GM19395 (cell line): ENCODE data around the gene RGS16.
"Not testable (repeated sequence)": the region's sequence is repeated elsewhere in the genome, so short reads cannot be mapped to it uniquely, and the experiment has no call there.

Experiments
- ATAC-seq: cut with Tn5 transposase; IDR thresholded peaks from one replicate; pipeline ENCODE4 v1.9.1; 2021; ENCODE audit warnings: mild to moderate bottlenecking, moderate library complexity; ENCODE audit not compliant: unreplicated experiment

RGS16 gene, protein sequence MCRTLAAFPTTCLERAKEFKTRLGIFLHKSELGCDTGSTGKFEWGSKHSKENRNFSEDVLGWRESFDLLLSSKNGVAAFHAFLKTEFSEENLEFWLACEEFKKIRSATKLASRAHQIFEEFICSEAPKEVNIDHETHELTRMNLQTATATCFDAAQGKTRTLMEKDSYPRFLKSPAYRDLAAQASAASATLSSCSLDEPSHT

DNA sequence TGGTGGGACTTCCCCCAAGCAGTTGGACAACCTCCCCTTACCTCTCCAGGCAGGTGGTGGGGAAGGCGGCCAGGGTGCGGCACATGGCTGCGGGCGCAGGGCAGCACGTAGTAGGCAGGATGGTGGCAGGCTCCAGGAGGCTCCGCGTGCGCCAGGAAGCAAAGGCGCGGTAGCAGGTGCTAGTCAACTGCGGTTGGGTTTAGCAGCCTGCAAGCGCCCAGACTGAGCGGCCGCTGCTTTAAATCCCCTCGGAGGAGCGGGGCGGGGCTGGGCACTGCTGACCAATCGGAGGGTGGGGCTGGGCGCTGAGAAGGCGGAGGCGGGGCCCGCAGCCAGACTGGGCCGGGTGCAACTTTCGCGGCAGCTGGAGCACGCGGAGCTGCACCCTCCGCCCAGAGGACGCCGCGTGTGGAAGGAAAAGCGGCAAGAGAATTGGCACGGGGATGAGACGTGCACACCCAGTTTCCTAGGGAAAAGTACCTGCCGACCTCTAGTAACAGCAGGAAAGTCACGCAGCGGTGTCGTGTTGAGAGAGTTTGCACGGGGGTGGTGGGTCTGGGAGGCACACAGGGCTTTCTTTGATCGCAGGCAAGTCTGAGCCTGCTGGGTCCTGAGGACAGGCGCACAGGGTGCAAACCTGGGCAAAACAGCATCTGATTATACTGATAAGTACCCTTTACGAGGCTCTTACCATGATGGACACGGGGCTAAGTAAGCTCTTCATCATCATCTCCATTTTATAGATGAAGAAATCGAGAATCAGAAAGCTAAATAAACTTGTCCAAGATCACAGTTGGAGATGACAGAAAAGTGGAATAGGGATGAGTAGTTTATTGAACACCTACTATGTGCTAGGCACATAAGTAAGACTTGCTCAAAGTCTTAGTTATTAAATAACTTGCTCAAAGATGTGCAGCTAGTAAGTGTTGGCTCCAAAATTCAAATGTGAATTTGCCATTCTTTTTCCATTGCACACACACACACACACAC is at the start of gene RGS16:
RGS16 (minus strand) TSS at position 215 of the 990 bp plus-strand sequence; CDS start at position 85, 130 bp downstream.
- peak; percentile 86 for ATAC-seq

DNA sequence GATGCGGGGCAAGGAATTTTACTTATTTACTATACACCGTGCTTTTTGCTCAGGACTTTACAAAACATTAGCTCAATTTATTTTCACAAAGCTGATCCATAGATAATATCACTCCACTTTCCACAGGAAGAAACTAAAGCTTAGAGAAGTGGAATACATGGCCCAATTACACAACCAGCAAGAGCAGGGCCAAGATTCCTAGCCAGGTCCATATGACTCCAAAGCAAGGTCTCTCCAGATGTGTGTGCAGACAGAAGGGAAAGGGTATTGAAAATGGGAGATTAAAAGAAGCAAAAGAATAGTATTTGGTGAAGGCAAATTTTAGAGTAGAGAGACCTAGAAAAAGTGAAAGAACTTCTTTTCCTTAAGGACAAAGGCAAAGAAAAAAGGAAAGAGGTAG is 49.8 kb upstream of the RGS16 start:
- no peak for ATAC-seq

DNA sequence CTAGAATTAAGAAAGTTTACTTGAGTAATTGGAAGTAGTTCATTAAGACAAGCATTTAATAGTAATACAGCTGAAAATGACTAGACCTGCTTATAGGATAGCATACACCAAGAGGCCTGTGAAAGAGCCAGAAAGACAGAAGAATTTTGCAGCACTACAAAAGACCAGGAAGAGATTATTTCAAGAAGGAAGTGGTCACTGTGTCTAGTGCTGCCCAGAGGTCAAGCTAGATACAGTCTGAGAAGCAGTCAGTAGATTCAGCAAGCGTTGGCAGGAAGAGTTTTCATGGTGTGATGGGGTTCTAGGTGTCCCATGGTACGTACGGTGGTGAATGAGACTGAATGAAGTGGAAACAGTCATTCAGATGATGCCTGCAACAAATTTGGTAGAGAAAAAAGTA is 48.7 kb upstream of the RGS16 start:
- no peak for ATAC-seq

DNA sequence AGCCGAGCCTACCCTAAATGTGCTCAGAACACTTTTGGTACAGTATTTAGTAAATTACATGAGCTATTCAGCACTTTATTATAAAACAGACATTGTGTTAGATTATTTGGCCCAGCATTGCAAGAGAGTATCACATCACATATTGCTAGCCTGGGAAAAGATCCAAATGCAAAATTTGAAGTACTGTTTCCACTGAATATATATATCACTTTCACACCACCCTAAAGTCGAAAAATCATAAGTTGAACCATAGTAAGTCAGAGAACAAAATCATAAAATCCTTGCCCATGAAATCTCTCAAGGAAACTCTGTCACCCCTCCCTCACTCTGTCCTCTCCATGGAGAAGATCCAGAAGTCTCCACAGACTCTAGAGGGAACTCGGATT is 47.1 kb upstream of the RGS16 start:
- no peak for ATAC-seq

DNA sequence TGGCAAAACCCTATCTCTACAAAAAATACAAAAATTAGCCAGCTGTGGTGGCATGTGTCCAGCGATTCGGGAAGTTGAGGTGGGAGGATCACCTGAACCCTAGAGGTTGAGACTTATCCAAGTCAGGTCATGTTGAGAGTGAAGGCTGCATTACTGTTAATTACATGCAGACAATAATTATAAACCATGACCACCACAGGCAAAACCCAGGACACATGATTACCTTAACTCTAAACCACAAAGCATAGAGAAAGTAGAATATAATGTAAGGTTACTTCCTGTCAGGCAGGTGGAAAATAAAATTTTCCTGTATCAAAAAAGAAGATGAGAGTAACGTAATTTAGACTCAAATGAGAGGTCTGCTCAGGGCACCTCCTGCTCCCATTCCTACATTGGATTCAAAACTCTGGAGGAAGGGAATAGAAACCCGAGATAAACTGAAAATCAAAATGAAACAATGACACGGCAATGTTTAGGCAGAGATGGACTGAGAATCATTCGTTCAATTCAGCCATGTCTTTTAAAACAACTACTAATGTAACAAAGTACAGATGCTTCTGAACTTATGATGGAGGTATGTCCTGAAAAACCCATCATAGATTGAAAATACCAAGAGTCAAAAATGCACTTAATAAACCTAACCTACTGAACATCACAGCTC is 46.6 kb upstream of the RGS16 start:
- ATAC-seq, result no peak

DNA sequence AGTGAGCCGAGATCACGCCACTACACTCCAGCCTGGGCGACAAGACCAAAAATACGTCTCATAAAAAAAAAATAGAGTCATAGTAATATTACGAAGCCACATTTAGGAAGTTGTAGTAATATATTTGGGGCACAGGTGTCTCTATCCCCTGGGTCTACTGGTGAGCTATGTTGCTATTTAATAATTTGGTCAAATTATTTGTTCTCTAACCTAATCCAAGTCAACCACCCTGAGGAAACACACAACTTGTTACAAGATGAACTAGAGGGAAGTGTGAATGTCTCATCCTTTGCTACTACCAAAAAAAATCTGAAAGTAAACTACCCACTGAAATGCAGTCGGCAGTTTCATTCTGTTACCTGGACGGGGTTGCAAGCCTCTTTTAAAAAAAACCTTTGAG is 44.9 kb upstream of the RGS16 start:
- ATAC-seq, result peak; percentile 50

DNA sequence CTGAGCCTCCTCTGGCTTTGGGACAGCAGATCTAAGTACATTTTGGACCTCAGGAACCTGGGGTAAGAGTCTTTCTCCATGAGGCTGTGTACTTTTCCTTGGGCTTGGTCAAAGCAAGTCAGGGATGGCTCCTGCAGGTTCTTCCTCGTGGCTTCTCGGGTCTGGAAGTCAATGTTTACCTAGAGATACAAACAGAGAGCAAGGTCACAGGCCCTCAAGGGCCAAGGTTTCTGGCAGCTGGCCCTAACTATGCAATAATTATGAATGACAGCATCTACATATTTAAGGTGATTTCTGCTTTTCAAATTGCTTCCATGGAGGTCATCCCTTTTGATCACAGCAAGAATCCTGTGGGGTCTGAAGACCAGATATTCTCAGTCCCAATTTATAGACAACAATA is 42.5 kb upstream of the RGS16 start:
- ATAC-seq, result no peak

DNA sequence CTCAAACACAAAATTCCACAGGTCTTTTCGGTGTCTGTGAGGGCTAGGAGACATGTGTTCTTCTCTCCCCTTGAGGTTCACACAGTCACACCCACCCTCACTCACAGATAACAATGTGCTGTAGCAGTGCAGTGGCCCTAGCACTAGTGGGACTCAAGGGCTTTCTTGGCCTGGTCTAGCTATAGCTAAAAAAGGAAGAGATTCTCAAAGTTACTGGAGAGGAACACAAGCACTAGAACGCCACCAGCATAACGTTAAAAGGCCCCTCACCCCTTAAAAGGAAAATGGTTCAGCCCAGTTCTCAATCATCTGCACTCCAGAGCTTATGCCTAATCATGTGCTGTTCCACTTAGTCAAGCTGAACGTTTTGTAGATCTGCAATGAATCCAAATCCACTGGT is 40.7 kb upstream of the RGS16 start:
- ATAC-seq, result no peak

DNA sequence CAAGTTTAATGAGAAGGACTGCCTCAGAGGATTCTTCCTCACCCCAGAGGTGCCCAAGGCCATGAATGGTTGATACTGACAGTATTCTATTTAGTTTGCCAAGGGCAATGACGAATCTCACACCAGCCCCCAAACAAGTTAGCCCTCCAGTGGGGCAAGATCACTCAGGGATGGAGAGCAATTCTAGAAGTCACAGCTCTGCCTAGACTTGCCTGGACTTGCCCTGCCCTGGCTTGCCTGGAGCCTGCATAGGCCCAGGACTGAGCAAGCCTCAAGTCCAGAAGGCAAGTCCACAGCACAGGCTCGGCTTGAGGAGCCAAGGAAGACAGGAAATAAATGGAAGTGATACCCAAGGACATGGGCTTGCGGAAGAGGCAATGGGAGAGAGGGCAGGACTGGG is 39.5 kb upstream of the RGS16 start:
- no peak for ATAC-seq

DNA sequence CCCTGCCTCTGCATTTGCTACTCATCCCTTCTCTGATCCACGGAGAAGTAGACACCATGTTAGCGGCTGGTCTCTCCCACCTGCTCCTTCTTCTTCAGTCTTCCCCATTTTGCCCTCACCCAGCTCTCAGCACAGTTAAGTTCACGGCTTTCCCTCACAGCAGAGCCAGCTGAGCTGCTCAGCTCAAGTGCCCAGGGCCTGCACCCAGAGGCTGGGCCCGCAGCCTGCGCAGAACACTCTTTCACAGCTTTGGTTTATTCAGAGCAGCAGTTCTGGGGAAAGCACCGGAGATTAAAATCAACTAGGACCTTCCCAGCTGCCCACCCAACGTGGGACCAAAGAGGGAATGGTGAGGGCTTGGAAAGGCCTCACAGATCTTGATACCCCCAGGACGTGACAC is 38.3 kb upstream of the RGS16 start:
- no peak for ATAC-seq

DNA sequence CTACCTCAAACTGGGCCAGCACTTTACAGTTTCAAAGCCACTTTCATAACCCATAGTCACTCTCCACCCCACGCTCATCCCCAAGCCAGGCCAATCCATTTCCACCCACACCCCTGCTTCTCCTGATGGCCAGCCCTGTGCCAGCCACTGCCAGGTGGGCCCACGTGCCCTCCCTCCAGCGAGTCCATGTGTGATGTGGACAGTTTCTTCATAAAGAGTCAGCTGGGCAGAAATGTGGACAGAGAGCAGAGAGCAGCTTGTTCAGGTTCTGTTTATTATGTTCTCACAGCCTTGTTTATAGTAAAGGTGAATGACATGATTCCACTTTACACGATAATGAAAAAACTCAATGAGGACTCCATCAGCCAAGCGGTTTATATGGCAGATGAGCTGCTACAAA is 37.4 kb upstream of the RGS16 start:
- ATAC-seq, result no peak

DNA sequence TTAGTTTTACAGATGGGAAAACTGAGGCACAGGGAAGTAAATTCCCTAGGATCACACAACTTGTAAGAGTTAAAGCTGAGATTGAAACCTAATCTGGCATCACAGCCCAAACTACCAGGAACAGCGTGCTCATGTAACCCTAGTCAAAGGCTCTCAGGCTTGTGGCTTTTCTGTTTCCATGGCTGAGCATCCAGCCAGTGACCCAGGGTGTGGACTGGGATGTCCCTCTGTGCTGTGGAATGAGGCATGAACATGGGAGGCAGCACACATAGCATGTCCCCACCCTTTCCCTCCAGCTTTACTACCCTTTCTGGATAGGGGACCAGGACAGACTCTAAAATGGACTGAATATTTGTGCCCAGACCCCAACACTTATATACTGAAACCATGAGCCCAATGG is 35.1 kb upstream of the RGS16 start:
- ATAC-seq, result no peak

DNA sequence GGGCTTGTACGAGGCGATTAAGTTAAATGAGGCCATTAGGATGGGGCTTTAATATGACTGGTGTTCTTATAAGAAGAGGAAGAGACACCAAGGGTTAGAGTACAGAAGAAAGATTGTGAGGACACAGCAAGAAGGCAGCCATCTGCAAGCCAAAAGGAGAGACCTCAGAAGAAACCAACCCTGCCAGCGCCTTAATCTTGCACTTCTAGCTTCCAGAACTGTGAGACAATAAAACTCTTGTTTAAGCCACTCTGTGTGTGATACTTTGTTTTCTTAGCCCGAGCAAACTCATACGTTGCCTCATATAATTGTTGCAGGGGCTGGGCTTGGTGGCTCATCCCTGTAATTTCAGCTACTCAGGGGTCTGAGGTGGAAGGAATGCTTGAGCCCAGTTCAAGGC is 33.6 kb upstream of the RGS16 start:
- ATAC-seq, result no peak

DNA sequence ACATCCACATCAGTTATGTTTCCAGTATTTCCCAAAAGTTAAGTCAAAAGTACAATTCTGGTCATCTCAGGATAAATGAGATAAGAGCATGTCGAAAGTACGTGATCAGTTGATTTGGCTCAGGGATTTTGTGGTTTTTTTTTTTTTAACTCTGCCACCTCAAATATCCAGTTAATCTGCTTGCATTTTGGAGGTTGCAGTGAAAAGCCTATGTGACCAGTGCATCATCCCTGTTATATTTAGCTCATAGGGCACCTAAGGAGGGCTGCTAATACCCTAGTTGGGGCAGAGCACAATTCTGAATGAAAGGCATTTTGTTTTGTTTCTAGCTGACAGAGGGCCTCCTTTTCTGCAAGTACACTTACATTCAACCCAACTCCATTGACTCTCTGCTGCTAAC is 31.7 kb upstream of the RGS16 start:
- ATAC-seq, result no peak

DNA sequence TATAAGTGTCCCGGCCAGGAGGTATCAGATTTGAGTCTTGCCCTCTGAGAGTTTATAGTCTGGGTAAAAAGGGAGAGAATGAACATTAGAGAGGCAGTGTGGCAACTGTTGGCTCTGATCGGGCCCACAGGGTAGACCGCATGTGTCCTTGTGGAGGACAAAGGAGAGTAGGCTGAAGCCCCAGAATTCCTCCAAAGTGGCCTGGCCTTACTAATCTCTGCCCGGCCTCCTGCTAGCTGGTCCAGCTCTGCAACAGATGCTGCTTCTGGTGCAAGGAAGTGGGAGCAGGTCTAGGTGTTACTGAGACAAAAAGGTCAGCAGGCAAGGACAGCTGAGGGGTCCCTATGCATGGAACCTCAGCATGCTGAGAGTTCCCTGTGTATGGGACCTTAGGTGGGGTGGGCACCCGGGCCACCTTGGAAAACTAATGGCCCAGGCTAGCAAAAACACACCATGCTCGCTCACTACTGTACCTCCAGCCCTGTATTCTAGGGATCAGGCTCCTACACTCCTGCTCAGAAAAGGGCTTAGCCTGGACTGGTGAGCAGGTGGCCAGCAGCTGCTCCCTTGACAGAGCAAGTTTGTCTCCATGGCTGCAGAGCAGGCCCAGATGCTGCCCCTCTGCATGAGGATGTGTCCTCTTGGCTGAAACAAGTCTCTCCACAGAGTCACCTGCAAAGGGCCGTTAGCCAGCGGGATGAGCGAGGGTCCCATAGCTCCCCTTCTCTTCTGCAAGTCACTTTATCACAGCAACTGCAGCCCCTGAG is 30.3 kb upstream of the RGS16 start:
- no peak for ATAC-seq

DNA sequence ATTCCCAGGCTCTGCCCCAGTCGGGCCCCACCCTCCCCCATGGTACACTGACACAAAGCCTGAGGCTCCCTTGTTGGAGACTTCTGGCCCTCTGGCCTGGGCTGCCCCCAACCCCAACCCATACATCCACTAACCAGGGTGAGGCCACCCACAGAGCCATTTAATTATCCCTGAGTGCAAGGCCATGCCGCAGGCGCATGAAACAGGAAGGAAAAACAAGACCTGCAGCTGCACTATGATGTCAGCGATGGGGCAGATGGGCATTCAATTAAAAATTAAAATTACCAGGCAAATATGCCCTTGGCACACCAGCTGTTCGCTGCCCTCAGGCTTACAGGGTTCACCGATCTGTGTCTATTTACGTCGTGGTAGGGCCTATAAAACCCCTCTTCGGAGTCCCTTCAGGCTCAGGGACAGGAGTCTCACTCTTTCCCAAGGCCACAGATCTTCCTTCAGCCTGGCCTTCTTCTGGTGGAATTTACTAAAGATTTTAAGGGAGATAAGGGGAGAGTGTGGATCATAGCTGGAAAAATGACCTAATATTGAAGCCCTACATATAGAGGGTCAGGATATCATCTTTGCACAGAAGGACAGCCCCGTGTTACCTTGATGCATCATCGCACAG is 29.6 kb upstream of the RGS16 start:
- ATAC-seq, result no peak

DNA sequence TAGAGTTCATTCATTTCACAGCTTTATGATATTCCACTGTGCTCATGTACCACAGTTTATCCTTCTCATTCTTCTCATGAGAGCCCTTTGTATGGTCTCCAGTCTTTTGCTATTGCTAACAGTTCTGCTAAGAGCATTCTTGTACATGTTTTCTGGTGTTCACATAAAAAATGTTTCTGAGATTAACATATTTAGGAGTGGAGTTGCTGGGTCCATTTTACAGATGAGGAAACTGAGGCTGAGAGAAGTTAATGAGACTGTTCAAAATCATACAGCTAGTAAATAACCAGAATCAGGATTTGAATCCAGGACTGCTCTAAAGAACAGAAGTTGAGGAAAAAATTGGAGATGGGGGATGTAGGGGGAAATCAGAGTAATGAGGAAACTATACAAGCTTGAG is 28.8 kb upstream of the RGS16 start:
- ATAC-seq, result no peak

DNA sequence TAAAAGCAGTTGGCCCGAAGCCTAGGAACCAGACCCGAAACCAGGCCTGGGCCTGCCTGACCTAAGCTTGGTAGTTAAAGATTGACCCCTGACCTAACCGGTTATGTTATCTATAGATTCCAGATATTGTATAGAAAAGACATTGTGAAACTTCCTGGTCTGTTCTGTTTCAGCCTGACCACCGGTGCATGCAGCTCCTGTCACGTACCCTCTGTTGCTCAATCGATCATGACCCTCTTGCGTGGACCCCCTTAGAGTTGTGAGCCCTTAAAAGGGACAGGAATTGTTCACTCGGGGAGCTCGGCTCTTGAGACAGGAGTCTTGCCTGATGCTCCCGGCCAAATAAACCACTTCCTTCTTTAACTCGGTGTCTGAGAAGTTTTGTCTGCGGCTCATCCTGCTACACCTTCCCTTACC is 28.3 kb upstream of the RGS16 start:
- not testable (repeated sequence) for ATAC-seq

DNA sequence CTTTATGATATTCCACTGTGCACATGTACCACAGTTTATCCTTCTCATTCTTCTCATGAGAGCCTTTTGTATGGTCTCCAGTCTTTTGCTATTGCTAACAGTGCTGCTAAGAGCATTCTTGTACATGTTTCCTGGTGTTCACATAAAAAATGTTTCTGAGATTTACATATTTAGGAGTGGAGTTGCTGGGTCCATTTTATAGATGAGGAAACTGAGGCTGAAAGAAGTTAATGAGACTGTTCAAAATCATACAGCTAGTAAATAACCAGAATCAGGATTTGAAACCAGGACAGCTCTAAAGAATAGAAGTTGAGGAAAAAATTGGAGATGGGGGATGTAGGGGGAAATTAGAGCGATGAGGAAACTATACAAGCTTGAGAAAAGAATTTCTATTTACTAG is 27.8 kb upstream of the RGS16 start:
- ATAC-seq, result no peak

DNA sequence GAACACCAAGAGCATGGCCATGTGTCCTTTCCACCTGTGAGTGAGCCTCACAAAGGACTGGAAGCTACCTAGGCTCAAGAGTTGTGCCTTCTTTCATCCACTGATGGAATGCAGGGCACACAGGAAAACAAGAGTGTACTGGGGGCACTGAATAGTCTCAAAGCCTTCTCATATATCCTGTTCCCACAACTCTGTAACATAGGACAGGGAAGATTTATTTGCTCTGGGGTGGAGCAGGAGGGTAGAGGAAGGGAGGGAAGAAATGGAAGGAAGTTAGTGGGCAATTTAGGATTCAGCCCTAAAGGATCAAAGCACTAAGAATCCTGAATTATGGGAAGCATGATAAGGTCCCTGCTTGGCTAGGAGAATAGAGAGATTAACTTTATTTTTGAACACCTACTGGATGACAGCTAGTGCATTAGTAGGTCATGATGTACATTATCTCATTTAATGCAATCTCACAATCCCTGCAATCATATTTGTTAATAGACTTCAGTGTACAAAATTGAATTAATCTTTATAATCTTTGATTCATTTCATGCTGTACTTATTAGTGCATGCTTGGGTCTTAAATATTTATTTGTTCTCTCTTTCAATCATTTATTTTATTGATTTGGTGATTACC is 27.0 kb upstream of the RGS16 start:
- ATAC-seq, result no peak
